Esophagus squamous epithelium (tissue), 4 donors: ENCODE data around the gene TIFAB.

Experiments used
- POLR2A ChIP-seq, 4 donors: fragments of 450-650 bp; IDR thresholded peaks; one replicate each; pipeline ENCODE4 v1.6.1; 2017; ENCODE audit warnings: antibody characterized with exemption in 4 of 4, mild to moderate bottlenecking in 4 of 4, moderate library complexity in 3 of 4
- TF ChIP-seq, protein P1 (sequence below), 6 experiments: fragments of 450-650 bp in 4 of 6; fragments of 200-600 bp in 2 of 6; sonication (generic) in 2 of 6; IDR thresholded peaks; one replicate each; pipeline ENCODE4 v1.5.1; 2016 to 2019; ENCODE audit warnings: antibody characterized with exemption in 6 of 6, mild to moderate bottlenecking in 4 of 6, moderate library complexity in 4 of 6

DNA sequence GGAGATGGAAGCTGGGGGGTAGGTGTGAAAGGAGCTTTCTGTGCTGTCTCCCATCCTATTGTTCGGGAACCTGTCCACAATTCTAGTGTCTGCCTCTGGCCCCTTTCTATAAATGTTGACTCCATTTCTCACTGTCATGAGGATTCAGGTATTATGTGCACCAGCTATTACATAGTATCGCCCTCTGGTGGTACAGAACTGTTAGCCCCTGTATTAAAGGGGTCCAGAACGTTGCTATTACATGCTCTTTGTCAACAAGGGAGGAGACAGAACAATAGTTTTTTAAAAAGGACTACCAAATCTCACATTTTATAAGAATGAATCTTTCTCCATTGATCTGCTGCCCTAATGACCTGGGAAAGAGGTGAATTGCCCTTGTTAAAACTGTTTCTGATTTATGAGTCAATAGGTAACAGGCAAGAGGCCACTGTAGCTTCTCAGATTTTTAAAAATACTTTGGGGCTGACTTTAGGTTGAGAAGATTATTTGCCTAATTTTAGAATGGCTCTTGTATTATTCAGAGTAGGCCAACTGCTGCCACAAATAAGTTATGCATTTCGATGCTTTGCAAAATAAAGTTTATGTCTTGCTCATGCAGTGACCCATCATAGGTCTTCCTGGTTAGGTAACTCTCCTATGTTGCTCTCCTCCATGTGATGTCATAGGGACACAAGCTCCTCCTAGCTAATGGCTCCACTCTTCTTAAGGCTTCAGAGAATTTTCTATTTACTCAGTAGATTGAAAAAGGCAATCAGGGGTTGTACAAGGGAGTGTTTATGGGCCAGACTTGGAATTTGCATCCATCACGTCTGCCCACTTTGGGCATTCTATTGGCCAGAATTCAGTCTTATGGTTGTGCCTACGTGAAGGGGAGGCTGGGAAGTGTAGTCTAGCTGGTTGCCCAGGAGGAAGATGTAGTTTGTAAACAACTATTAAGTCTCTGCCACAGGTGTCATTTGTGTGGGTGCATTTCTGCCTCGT, 25.8 kb downstream of the TIFAB start:
- TF ChIP-seq, protein P1, sequence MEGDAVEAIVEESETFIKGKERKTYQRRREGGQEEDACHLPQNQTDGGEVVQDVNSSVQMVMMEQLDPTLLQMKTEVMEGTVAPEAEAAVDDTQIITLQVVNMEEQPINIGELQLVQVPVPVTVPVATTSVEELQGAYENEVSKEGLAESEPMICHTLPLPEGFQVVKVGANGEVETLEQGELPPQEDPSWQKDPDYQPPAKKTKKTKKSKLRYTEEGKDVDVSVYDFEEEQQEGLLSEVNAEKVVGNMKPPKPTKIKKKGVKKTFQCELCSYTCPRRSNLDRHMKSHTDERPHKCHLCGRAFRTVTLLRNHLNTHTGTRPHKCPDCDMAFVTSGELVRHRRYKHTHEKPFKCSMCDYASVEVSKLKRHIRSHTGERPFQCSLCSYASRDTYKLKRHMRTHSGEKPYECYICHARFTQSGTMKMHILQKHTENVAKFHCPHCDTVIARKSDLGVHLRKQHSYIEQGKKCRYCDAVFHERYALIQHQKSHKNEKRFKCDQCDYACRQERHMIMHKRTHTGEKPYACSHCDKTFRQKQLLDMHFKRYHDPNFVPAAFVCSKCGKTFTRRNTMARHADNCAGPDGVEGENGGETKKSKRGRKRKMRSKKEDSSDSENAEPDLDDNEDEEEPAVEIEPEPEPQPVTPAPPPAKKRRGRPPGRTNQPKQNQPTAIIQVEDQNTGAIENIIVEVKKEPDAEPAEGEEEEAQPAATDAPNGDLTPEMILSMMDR (IDR thresholded peaks at IDR 0.05), result peak; percentile 26 to 79 (median 66)
- no peak for TF ChIP-seq POLR2A (IDR thresholded peaks at IDR 0.05)
